ENCODE data around the gene DLL1.

GRCh38 chr6:170253226-170253909, 37.5 kb downstream of the DLL1 start:
- TF ChIP-seq, protein P1, sequence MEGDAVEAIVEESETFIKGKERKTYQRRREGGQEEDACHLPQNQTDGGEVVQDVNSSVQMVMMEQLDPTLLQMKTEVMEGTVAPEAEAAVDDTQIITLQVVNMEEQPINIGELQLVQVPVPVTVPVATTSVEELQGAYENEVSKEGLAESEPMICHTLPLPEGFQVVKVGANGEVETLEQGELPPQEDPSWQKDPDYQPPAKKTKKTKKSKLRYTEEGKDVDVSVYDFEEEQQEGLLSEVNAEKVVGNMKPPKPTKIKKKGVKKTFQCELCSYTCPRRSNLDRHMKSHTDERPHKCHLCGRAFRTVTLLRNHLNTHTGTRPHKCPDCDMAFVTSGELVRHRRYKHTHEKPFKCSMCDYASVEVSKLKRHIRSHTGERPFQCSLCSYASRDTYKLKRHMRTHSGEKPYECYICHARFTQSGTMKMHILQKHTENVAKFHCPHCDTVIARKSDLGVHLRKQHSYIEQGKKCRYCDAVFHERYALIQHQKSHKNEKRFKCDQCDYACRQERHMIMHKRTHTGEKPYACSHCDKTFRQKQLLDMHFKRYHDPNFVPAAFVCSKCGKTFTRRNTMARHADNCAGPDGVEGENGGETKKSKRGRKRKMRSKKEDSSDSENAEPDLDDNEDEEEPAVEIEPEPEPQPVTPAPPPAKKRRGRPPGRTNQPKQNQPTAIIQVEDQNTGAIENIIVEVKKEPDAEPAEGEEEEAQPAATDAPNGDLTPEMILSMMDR (IDR thresholded peaks at IDR 0.05; ENCODE audit: borderline replicate concordance, extremely low read depth, low read length, poor library complexity, severe bottlenecking) = no peak
- TF ChIP-seq EZH2 (IDR thresholded peaks at IDR 0.05; ENCODE audit: borderline replicate concordance, low read depth, low read length, severe bottlenecking) = no peak

Measured in DND-41 (cell line).